ENCODE measurements around the gene SPR.

- no peak for TF ChIP-seq EZH2 (IDR thresholded peaks at IDR 0.05; ENCODE audit: borderline replicate concordance, low read length)
- TF ChIP-seq, protein P1, sequence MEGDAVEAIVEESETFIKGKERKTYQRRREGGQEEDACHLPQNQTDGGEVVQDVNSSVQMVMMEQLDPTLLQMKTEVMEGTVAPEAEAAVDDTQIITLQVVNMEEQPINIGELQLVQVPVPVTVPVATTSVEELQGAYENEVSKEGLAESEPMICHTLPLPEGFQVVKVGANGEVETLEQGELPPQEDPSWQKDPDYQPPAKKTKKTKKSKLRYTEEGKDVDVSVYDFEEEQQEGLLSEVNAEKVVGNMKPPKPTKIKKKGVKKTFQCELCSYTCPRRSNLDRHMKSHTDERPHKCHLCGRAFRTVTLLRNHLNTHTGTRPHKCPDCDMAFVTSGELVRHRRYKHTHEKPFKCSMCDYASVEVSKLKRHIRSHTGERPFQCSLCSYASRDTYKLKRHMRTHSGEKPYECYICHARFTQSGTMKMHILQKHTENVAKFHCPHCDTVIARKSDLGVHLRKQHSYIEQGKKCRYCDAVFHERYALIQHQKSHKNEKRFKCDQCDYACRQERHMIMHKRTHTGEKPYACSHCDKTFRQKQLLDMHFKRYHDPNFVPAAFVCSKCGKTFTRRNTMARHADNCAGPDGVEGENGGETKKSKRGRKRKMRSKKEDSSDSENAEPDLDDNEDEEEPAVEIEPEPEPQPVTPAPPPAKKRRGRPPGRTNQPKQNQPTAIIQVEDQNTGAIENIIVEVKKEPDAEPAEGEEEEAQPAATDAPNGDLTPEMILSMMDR (IDR thresholded peaks at IDR 0.05; ENCODE audit: low read length), result no peak
Measured at GRCh38 chr2:72849138-72849462, 38.1 kb upstream of the SPR start.

Data from OCI-LY1 (cell line).